ENCODE results near the gene COL18A1.
A peak's percentile ranks its signal among the peaks of the same experiment; 100 is the strongest.

The COL18A1 gene

DNA sequence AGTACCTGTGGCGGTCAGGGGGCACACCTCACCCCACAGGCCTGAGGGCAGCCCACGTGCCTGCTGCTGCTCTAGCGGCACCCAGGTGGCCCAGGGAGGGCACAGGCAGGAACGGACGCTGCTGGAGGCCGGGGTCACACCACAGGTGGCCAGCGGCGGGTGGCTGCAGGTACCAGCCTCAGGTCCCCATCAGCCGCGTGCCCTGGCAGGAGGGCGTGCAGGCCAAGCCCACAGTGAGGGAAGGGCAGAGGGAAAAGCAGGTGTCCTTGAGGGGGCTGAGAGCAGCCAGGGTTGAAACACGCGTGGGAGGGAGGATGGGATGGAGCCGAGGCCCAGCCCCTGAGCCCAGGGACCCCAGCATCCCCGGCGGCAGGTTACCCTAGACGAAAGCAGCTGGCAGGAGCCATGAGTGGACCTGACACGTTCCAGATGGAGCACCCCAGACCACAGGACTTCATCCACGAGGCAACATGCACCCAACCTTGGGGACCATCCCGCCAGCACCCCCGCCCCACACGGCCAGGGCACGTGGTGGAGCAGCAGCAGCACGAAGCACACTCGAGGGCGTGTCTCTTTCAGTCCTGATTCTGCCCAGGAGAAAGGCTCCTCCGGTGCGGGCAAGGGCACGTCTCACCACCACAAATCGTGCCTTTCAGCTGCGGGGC, 133.5 kb downstream of the COL18A1 start:
- in situ Hi-C loops (cut with HindIII; ENCODE audit: low sequenced_read_pairs): no loop called here
- no peak overlapping the region for H3K4me3 ChIP-seq (ENCODE audit: low read depth, low read length)
- DNase-seq (ENCODE audit: low read depth, low spot score): no peak
- TF ChIP-seq, protein P1, sequence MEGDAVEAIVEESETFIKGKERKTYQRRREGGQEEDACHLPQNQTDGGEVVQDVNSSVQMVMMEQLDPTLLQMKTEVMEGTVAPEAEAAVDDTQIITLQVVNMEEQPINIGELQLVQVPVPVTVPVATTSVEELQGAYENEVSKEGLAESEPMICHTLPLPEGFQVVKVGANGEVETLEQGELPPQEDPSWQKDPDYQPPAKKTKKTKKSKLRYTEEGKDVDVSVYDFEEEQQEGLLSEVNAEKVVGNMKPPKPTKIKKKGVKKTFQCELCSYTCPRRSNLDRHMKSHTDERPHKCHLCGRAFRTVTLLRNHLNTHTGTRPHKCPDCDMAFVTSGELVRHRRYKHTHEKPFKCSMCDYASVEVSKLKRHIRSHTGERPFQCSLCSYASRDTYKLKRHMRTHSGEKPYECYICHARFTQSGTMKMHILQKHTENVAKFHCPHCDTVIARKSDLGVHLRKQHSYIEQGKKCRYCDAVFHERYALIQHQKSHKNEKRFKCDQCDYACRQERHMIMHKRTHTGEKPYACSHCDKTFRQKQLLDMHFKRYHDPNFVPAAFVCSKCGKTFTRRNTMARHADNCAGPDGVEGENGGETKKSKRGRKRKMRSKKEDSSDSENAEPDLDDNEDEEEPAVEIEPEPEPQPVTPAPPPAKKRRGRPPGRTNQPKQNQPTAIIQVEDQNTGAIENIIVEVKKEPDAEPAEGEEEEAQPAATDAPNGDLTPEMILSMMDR (IDR thresholded peaks at IDR 0.05; ENCODE audit: low read depth, low read length): no peak

DNA sequence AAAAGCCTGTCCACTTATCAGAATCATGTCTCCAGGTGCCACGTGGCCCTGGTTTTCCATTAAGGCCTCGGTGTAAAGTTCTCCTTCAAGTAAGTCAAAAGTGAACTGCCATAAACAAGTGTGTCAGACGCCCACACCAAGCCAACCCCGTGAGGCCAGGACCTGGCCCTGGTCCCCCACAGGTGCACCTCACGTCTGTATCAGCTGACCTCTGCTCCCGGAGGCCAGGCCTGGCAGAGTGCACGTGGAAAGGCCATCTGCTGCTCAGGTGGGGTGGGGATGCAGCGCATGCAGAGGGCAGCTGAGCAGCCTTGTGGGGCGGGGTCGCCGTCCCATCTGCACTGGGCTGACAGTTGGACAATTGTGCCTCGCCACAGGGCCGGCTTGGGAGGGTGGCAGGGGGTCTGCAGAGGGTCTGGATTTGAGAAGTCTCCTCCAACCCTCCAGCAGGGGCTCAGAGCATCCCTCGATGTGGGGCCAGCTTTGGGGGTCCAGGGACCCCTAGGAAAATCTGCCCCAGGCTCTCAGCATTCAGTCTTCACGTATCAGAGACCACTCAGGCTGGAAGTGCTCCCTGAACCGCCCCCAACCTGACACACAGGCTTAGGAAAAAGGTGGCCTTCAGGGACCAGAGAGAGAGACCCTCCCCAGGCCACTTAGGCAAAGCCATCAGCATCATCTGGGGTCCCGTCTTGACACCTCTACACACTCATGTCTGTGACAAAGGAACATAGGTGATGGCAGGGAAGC, 134.3 kb downstream of the COL18A1 start:
- H3K4me3 ChIP-seq (ENCODE audit: low read depth, low read length): no peak overlapping the region
- in situ Hi-C loops (cut with HindIII; ENCODE audit: low sequenced_read_pairs): no loop called here
- no peak for DNase-seq (ENCODE audit: low read depth, low spot score)
- TF ChIP-seq, protein P1 (IDR thresholded peaks at IDR 0.05; ENCODE audit: low read depth, low read length): no peak

DNA sequence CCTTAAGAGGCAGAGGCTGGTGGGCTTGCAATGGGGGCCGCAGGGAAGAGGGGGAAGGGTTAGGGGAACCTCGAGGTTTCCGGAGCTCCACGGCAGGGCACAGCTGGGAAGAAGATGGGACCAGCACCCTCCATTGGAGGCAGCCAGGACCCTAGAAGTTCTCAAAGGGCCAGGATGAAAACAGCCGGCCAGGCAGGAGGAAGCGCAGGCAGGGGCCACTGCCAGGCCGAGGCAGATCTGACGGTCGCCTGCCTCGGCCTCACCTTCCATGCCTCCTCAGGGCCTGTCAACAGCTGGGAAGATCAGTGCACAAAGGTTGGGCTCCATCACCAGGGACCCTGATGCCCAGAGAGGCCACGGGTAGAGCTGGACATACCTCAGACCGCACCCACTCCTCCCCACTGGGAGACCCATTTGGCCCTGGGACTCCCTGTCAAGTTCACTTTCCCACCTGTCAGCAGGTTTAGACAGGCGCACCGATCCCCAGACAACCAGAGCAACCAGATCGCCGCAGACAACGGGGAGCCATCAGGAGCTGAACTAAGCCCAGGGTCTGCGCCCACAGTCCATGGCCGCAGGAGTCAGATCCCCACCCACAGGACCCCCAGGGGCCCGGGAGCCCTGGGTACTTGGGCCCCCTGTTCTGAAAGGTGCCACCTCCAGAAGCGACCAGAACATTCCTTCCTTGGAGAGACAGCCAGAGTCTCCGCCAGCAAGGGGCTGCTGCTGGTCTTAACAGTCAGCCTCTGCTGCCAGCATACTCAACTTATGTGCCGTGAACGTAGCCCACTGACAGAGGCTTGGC, 135.0 kb downstream of the COL18A1 start:
- TF ChIP-seq, protein P1 (IDR thresholded peaks at IDR 0.05; ENCODE audit: low read depth, low read length): no peak
- DNase-seq (ENCODE audit: low read depth, low spot score): no peak
- H3K4me3 ChIP-seq (ENCODE audit: low read depth, low read length): no peak overlapping the region
- in situ Hi-C loops (cut with HindIII; ENCODE audit: low sequenced_read_pairs): no loop called here

DNA sequence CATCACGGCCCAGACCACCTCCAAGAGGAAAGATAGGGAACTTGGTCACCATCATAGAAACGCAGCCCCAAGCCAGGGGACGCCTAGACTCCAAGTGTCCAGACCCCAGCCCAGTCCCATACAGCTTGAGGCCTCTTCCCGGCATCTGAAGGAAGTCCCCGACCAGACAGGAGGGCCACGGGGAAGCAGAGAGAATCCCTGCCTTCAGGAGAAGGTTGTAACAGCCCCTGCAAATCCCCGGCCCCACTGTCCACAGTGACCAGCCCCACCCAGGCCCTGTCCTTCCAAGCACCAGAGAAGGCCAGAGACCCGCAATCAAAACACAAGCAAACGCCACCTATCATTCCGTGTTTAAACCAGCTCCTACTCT, 135.6 kb downstream of the COL18A1 start:
- DNase-seq (ENCODE audit: low read depth, low spot score): no peak
- TF ChIP-seq, protein P1 (IDR thresholded peaks at IDR 0.05; ENCODE audit: low read depth, low read length): peak; percentile 10
- in situ Hi-C loops (cut with HindIII; ENCODE audit: low sequenced_read_pairs): no loop called here
- H3K4me3 ChIP-seq (ENCODE audit: low read depth, low read length): no peak overlapping the region

DNA sequence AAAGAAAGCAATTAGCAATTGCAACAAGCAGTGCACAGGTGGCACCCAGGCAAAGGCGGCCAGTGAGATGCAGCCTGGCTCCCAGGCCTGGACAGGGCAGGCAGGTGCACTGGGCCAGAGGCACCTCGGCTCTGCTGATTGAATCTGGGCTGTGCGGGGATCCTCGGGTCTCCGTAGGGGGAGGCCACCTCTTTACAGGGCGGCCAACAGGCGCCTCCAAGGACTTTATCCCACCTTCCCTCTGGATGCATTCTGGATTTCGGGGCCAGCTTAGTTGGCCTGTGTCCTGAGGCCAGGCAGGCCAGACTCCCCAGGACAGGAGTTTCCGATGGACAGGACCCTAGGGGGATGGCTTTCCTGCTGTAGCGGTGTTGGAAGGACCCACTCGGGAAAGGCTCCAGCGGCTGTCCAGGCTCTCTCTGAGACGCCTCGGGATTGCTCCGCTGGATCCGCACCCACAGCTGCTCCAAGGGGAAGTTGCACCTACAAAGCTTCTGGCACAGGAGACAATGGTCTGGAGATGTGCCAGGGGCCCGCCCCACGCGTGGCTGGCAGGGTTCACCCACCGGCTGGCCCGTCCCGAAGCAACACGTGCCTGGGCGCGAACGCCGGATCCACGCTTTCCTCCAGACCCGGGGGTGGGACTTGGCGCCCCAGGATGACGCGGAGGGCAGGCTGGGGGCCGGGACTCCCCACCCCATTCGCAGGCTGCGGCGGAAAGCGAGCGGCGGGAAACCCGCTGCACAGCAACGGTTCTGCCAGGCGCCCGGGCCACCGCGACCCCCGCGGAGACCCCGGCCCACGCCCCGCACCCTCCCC, 136.5 kb downstream of the COL18A1 start:
- TF ChIP-seq, protein P1 (IDR thresholded peaks at IDR 0.05; ENCODE audit: low read depth, low read length): no peak
- in situ Hi-C loops (cut with HindIII; ENCODE audit: low sequenced_read_pairs): no loop called here
- peak; percentile 41 for DNase-seq (ENCODE audit: low read depth, low spot score)
- H3K4me3 ChIP-seq (ENCODE audit: low read depth, low read length): peak overlapping the region; percentile 47

DNA sequence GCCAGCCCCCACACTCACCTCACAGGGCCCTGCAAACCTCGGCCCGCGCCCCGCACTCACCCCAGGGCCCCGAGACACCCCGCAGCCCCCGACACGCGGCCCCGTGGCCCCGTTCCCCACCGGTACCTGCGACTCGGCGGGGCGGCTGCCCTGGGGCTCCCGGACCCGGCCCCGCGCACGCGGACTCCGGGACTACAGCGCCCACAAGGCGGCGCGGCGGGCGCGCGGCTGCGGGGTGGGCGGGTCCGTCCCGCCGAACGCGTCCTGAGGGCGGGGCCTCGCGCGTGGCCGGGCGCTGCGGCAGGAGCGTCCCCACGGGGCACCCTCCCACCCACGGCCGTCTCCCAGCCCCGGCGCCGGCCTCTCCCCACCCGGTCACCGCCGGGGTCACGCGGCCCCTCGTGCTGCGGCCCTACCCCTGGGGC, 137.3 kb downstream of the COL18A1 start, which contains the start of gene SLC19A1:
Gene SLC19A1 (minus strand): TSS at position 199 of the 425 bp plus-strand sequence. CDS start 4,481 bp downstream, outside the sequence.
- DNase-seq (ENCODE audit: low read depth, low spot score): no peak
- peak within 1 kb of the TSS; percentile 47 for H3K4me3 ChIP-seq (ENCODE audit: low read depth, low read length)
- TF ChIP-seq, protein P1 (IDR thresholded peaks at IDR 0.05; ENCODE audit: low read depth, low read length): peak; percentile 29
- in situ Hi-C loops (cut with HindIII; ENCODE audit: low sequenced_read_pairs): no loop called here
